Keratinocyte (primary cell): ENCODE data around the gene EFR3B.

ENCODE experiments used
- CTCF ChIP-seq, 3 experiments: IDR thresholded peaks in 1 of 3; conservative IDR thresholded peaks in 1 of 3; optimal IDR thresholded peaks in 1 of 3; 2 replicates in 2 of 3; 3 replicates in 1 of 3; pipeline versions ENCODE3 to v1.5.1; 2011; ENCODE audit warnings: low read length in 3 of 3, mild to moderate bottlenecking in 3 of 3, moderate library complexity in 2 of 3, control low read depth in 1 of 3, inconsistent platforms in 1 of 3; ENCODE audit not compliant: insufficient read depth in 2 of 3; ENCODE audit errors: extremely low read depth in 1 of 3
- EZH2 ChIP-seq: IDR thresholded peaks from one replicate; pipeline ENCODE4 v1.6.1; 2012; ENCODE audit warnings: inconsistent platforms, mild to moderate bottlenecking, low read length, moderate library complexity

DNA sequence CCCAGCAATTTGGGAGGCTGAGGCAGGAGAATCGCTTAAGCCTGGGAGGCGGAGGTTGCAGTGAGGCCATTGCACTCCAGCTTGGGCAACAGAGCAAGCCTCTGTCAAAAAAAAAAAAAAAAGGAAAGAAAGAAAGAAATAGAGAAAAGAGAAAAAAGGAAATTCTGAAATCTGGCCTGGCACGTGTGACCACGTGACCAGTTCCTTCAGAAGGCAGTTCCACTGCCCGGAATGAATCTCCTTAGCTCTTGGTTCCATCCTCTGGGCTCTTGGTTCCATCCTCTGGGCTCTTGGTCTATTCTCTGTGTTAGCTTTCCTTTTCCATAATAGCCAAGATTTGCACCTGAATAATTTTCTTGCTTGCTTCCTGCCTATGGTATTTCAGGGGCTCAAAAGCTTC, 131.8 kb downstream of the EFR3B start:
- no peak for TF ChIP-seq CTCF (optimal IDR thresholded peaks at IDR 0.05 in 1 of 3, IDR thresholded peaks at IDR 0.05 in 1 of 3, conservative IDR thresholded peaks at IDR 0.05 in 1 of 3; ENCODE audit: extremely low read depth in 1 of 3, insufficient read depth in 2 of 3, low read length in 3 of 3)
- no peak for TF ChIP-seq EZH2
